HG02759 (cell line): ENCODE measurements around the gene NHS.

Source experiments
- ATAC-seq: cut with Tn5 transposase; IDR thresholded peaks from one replicate; pipeline ENCODE4 v1.9.1; 2021; ENCODE audit warnings: mild to moderate bottlenecking, moderate library complexity; ENCODE audit not compliant: unreplicated experiment

The NHS gene

DNA sequence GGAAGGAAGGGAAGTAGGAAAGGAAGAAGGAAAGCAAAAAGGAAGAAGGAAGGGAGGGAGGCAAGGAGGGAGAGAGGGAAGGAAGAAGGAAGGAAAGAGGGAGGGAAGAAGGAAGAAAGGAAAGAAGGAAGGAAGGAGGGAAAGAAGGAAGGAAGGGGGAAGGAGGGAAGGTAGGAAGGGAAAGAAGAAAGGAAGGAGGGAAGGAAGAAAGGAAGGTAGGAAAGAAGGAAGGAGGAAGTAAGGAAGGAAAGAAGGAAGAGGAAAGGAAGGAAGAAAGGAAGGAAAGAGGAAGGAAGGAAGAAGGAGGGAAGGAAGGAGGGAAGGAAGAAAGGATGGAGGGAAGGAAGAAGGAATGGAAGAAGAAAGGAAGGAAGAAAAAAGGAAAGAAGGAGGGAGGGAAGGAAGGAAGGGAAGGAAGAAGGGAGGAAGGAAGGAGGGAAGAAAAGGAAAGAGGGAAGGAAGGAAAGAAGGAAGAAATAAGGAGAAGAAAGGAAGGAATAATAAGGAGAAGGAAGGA is 343.7 kb downstream of the NHS start:
- no peak for ATAC-seq

GRCh38 chrX:17719711-17720110 is 344.7 kb downstream of the NHS start:
- ATAC-seq, result no peak

- ATAC-seq, result no peak
Observed at GRCh38 chrX:17721715-17722114, 346.7 kb downstream of the NHS start.

GRCh38 chrX:17725181-17725580 is 350.2 kb downstream of the NHS start:
- no peak for ATAC-seq

DNA sequence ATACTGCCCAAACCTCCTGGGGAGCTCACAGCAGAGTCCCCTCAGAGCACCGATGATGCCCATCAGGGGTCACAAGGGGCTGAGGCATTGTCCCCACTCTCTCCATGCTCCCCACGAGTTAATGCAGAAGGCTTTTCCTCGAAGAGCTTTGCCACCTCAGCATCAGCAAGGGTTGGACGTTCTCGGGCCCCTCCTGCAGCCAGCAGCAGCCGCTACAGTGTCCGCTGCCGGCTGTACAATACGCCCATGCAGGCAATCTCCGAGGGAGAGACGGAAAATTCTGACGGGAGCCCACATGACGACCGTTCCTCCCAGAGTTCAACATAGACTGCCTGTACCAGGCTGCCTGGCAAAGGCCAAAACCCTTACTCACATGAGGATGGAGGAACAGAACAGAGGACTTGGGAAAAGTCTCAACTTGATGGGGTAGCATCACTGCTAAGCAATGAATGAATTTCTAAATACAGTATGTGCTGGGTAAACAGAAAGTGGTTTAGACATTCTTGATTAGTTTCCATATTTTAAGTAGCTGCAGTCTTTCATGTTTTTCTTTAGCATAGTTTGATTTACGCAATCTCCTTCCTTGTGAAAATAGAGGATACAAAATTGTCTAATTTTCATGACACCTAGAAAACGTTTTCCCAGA is 357.3 kb downstream of the NHS start:
- no peak for ATAC-seq

- no peak for ATAC-seq
Observed at GRCh38 chrX:17735406-17735805, 360.4 kb downstream of the NHS start.

- ATAC-seq, result no peak
Observed at GRCh38 chrX:17736478-17736855, 361.5 kb downstream of the NHS start.

DNA sequence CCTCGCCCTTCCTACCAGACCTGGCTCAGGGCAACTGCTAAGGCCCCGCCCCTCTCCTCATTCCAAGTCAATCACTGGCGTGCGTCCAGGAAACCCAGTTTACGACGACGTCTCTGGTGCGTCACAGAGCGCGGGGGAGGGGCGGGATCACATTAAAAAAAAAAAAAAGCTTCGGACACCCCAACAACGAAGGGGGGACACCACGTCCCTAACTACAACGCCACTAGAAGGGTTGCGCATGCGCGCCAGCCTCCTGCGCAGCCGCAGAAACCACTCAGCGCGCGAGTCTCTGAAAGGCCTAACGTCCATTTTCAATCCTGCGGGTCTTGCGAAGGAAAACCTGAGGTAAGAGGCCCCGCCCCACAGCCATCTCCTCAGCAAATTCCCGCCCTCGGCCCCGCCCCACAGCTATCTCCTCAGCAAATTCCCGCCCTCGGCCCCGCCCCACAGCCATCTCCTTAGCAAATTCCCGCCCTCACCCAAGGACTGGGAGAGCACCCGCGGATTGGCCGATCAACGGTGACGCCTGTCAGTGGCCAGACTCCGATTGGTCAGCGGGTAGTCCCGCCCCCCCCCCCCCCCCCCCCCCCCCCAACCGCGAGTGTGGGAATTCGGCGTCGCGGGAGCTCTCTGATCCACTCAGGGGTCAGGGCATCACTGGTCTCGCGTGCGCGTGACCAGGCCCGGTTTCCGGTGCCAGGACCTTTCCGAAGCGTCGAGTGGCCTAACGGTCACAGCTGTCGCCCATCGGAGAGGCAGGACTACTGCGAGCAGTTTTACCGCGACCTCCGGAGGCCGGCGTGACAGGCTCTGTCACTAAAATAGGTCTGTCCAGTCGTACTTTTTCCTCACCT is 362.1 kb downstream of the NHS start, which contains the start of gene SCML1:
Gene SCML1, plus strand, starts transcription at position 638 of the 854 bp plus-strand sequence. CDS start 6,694 bp downstream, outside the sequence.
- ATAC-seq, result peak; percentile 76

GRCh38 chrX:17737710-17737985 is 362.6 kb downstream of the NHS start:
- ATAC-seq, result peak; percentile 11

- ATAC-seq, result no peak
Observed at GRCh38 chrX:17737986-17738713, 363.1 kb downstream of the NHS start.

DNA sequence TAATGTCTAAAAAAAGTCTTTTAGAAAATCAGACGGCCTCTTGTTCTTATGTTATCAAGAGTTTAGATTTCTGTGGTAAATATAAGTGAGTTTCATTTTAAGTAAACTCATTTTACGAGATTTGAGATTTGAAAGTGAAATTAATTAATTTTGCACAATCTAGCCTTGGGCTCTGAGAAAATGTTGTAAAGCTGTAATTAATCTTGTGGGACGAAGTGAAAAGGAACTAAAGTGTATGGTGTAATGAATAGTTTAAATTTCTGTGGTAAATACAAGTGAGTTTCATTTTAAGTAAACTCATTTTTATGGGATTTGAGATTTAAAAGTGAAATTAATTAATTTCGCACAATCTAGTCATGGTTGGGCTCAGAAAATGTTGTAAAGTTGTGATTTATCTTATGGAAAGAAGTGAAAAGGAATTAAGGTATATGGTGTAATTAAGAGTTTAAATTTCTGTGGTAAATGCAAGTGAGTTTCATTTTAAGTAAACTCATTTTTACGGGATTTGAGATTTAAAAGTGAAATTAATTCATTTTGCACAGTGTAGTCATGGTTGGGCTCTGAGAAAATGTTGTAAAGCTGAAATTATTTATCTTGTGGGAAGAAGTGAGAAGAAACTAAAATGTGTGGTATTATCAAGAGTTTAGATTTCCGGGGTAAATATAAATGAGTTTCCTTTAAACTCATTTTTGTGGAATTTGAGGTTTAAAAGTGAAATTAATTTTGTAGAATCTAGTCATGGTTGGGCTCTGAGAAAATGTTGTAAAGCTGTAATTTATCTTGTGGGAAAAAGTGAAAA is 363.9 kb downstream of the NHS start:
- ATAC-seq, result no peak

- no peak for ATAC-seq
Observed at GRCh38 chrX:17740137-17741122, 365.4 kb downstream of the NHS start.

- ATAC-seq, result no peak
Observed at GRCh38 chrX:17741123-17741511, 366.1 kb downstream of the NHS start.

- ATAC-seq, result no peak
Observed at GRCh38 chrX:17743913-17744312, 368.9 kb downstream of the NHS start.

- ATAC-seq, result no peak
Observed at GRCh38 chrX:17744896-17745523, 370.0 kb downstream of the NHS start.

DNA sequence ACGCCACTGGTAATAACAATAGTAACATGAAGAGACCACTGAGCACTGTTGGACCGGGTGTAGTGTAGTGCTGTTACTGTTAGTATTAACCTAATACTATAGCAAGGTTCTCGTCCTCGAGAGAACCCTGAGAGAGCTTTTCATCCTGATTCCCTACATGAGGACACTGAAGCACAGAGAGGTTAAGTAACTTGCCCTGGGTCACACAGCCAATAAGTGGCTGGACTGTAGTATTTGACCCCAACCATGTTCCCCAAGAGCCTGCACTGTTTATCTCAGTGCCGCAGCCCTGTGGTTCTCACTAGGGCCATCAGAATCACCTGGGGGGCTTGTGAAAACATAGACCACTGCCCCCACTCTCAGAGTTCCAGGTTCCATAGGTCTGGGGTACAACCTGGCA is 372.7 kb downstream of the NHS start:
- ATAC-seq, result no peak

DNA sequence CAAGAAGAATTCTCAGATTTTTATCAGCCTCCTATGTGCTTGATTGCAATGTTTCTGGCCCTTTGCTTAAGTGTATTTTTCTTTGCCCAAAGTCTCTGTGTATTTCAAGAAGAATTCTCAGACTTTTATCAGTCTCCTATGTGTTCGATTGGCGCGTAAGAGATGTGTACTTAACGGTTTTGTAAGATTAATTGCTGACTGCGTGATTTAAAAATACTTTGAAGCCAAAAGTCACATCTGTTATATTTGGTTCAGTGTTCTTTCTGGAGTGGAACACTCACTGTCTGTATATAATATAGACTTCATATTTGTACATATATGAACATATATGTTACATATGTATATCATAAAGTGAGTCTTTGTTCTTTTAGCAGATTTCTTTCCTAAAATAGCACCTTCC is 373.7 kb downstream of the NHS start:
- ATAC-seq, result no peak

- ATAC-seq, result no peak
Observed at GRCh38 chrX:17750436-17750835, 375.4 kb downstream of the NHS start.

DNA sequence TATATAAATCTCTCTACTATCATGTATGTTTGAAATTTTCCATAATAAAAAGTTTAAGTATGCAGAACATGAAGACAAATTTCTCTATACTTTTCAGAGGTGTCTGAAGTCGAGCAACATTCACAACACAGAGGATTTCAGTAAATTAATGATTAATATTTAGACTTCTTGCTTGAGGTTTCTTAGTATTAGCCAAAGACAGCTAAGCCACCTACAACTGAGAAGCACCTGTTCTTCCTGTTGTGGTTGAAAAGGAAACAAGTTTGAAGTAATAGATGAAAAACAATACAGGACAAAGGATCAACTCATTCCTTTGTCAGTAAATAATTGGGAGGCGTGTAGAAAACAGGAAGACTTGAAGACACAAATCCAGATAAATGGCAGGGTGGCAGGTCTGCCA is 383.4 kb downstream of the NHS start:
- ATAC-seq, result peak; percentile 84
